Endometrial microvascular endothelial cells (primary cell): ENCODE results near the gene METTL2B. TPM values are rescaled to one million over a fixed set of nuclear protein-coding genes. Genes with fewer than 3 reads are reported as not detected.

Source experiments
- total RNA-seq: library from RNA; depleted of rRNA; stranded (reverse); fragments of >200 nt; gene quantifications from one replicate; pipeline ENCODE4 v1.2.3, GENCODE V29; 2015; ENCODE audit errors: inconsistent ontology term

The METTL2B gene
- total RNA-seq, 1 donor from 2014 or later = 24.7 TPM

Other genes with a start within 250 kb of the METTL2B start
- not detected for gene LEP, start 235.5 kb upstream of the METTL2B start, total RNA-seq
- gene RBM28, start 132.8 kb upstream of the METTL2B start, total RNA-seq = 26.8 TPM
- gene PRRT4, start 115.1 kb upstream of the METTL2B start, total RNA-seq = not detected
- gene IMPDH1, start 66.8 kb upstream of the METTL2B start, total RNA-seq = 120 TPM
- gene HILPDA, start 20.9 kb upstream of the METTL2B start, total RNA-seq = 16.1 TPM
- gene GARIN1A, start 195.5 kb downstream of the METTL2B start, total RNA-seq = not detected